ENCODE measurements around the gene PLXNA1.

The PLXNA1 gene

DNA sequence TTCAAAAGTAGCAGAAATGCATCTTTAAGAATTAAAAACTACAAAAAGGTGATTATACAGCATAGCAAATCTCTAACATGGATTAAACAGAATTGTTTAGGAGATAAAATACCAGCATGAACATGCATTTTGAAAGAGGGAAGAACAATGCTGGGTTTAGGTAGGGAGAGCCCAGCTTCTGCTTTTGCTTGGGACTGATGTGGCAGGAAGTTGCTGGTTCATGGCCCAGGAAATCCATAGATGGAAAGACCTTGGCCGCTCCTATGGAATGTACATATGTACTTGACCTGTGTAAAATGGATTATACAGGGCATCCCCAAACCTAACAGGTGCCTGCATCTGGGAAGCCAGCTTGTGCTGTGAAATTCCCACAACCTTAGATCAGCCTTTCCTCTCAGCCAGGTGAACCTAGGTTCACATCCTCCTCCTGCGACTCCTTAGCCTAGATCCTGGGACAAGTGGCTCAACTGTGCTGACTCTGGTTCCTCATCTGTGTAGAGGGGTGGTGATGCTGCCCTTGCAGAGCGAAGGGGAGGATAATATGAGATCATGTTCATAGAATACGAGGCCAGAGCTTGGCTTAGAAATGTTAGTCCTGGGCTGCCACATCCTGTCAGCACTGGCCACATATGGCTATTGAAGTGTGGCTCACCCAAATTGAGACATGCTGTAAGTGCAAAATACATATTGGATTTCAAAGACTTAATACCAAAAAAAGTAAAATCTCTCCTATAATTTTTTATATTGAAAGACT, 47.0 kb upstream of the PLXNA1 start:
- H3K36me3 ChIP-seq (ENCODE audit: insufficient read depth, low read length), result no peaks in the 10 kb centered on the region
- H3K9me2 ChIP-seq (replicated peaks; ENCODE audit: low read depth, low read length), result no peaks in the 10 kb centered on the region
- no peaks in the 10 kb centered on the region for H3K27me3 ChIP-seq (ENCODE audit: insufficient read depth, low read length, poor library complexity, severe bottlenecking)
- H3K4me2 ChIP-seq (ENCODE audit: low read depth, low read length, poor library complexity, severe bottlenecking), result no peak overlapping the region
- no peaks in the 10 kb centered on the region for H4K20me1 ChIP-seq (ENCODE audit: insufficient read depth, low read length, poor library complexity, severe bottlenecking)
- H3K79me2 ChIP-seq (ENCODE audit: insufficient read depth, low read length), result no peaks in the 10 kb centered on the region
- no peaks in the 10 kb centered on the region for H3K4me1 ChIP-seq (ENCODE audit: insufficient read depth, low read length, poor library complexity, severe bottlenecking)
- no peak overlapping the region for H3K4me3 ChIP-seq (ENCODE audit: low read length, poor library complexity, severe bottlenecking)
- no peak overlapping the region for H3K9ac ChIP-seq (ENCODE audit: low read depth, low read length, poor library complexity, severe bottlenecking)
- H3F3A ChIP-seq (ENCODE audit: low read depth), result no peaks in the 10 kb centered on the region
- no peak overlapping the region for H2AFZ ChIP-seq (ENCODE audit: low read length)
- TF ChIP-seq, protein P1, sequence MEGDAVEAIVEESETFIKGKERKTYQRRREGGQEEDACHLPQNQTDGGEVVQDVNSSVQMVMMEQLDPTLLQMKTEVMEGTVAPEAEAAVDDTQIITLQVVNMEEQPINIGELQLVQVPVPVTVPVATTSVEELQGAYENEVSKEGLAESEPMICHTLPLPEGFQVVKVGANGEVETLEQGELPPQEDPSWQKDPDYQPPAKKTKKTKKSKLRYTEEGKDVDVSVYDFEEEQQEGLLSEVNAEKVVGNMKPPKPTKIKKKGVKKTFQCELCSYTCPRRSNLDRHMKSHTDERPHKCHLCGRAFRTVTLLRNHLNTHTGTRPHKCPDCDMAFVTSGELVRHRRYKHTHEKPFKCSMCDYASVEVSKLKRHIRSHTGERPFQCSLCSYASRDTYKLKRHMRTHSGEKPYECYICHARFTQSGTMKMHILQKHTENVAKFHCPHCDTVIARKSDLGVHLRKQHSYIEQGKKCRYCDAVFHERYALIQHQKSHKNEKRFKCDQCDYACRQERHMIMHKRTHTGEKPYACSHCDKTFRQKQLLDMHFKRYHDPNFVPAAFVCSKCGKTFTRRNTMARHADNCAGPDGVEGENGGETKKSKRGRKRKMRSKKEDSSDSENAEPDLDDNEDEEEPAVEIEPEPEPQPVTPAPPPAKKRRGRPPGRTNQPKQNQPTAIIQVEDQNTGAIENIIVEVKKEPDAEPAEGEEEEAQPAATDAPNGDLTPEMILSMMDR (conservative IDR thresholded peaks at IDR 0.05; ENCODE audit: low read length), result no peak
- TF ChIP-seq EZH2phosphoT487 (IDR thresholded peaks at IDR 0.05; ENCODE audit: borderline replicate concordance), result no peak
- H3K9me3 ChIP-seq (ENCODE audit: insufficient read depth, low read depth, low read length), result no peaks in the 10 kb centered on the region

DNA sequence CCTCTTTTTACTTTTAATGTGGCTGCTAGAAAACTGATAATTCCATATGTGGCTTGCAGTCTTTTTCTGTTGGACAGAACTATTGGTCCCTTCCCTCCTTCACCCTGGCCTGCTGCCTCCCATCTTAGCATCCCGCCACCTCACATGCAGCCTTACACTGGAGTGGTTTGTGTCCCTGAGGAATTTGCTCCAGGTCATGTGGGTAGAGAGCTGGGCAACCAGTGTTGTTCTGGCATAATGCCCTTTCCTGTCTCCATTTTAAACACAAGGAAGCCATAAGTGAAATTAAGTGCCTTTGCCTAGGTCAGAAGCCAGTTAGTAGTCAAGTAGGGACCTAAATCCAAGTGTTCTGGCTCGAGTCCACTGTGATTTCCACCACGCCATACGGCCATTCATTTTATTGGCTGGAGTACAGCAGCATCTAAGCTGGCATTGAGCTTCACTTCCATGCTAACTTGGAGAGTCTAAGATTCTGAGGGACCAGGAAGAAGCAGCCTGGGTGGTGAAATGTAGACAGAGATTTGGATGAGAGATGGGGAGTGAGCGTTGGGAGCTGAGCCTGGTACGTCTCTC, 46.0 kb upstream of the PLXNA1 start:
- Histone ChIP-seq H3K27me3 (ENCODE audit: insufficient read depth, low read length, poor library complexity, severe bottlenecking) (no peaks in the 10 kb centered on the region), H3F3A (ENCODE audit: low read depth) (no peaks in the 10 kb centered on the region), H3K9me3 (ENCODE audit: insufficient read depth, low read depth, low read length) (no peaks in the 10 kb centered on the region), H3K9me2 (replicated peaks; ENCODE audit: low read depth, low read length) (no peaks in the 10 kb centered on the region), H3K36me3 (ENCODE audit: insufficient read depth, low read length) (no peaks in the 10 kb centered on the region), H2AFZ (ENCODE audit: low read length) (no peak overlapping the region), H3K4me3 (ENCODE audit: low read length, poor library complexity, severe bottlenecking) (no peak overlapping the region), H3K4me2 (ENCODE audit: low read depth, low read length, poor library complexity, severe bottlenecking) (no peak overlapping the region), H3K79me2 (ENCODE audit: insufficient read depth, low read length) (no peaks in the 10 kb centered on the region), H3K9ac (ENCODE audit: low read depth, low read length, poor library complexity, severe bottlenecking) (no peak overlapping the region), H3K4me1 (ENCODE audit: insufficient read depth, low read length, poor library complexity, severe bottlenecking) (no peaks in the 10 kb centered on the region), H4K20me1 (ENCODE audit: insufficient read depth, low read length, poor library complexity, severe bottlenecking) (no peaks in the 10 kb centered on the region)
- TF ChIP-seq EZH2phosphoT487 (IDR thresholded peaks at IDR 0.05; ENCODE audit: borderline replicate concordance), result no peak
- TF ChIP-seq, protein P1 (conservative IDR thresholded peaks at IDR 0.05; ENCODE audit: low read length), result no peak

DNA sequence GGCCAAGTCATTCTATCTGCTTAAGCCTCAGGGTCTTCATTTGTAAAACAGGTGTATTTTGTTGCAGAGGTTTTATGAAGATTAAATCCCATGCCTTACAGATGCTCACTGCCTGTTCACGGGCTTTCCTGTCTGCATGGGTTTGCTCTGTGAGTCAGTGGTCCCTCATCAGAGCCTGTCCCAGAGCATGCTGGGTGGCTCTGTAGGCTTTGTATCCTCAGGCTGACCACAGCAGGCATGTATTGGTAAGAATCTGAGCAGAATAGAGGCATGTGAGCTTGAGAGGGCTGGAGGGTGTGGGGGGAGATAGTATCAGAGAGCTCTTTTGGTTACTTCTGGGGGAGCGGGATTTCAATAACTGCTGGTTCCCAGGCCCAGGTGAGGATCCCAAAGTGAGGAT, 45.4 kb upstream of the PLXNA1 start:
- TF ChIP-seq, protein P1 (conservative IDR thresholded peaks at IDR 0.05; ENCODE audit: low read length), result no peak
- no peak for TF ChIP-seq EZH2phosphoT487 (IDR thresholded peaks at IDR 0.05; ENCODE audit: borderline replicate concordance)
- no peaks in the 10 kb centered on the region for H3K27me3 ChIP-seq (ENCODE audit: insufficient read depth, low read length, poor library complexity, severe bottlenecking)
- H3K4me1 ChIP-seq (ENCODE audit: insufficient read depth, low read length, poor library complexity, severe bottlenecking), result no peaks in the 10 kb centered on the region
- H3K9ac ChIP-seq (ENCODE audit: low read depth, low read length, poor library complexity, severe bottlenecking), result no peak overlapping the region
- H3K4me2 ChIP-seq (ENCODE audit: low read depth, low read length, poor library complexity, severe bottlenecking), result no peak overlapping the region
- H3F3A ChIP-seq (ENCODE audit: low read depth), result no peaks in the 10 kb centered on the region
- no peaks in the 10 kb centered on the region; the same call in 1 of the 2 replicates for H3K36me3 ChIP-seq (ENCODE audit: insufficient read depth, low read length)
- H3K4me3 ChIP-seq (ENCODE audit: low read length, poor library complexity, severe bottlenecking), result no peak overlapping the region
- H3K79me2 ChIP-seq (ENCODE audit: insufficient read depth, low read length), result no peaks in the 10 kb centered on the region
- H4K20me1 ChIP-seq (ENCODE audit: insufficient read depth, low read length, poor library complexity, severe bottlenecking), result no peaks in the 10 kb centered on the region
- no peaks in the 10 kb centered on the region for H3K9me3 ChIP-seq (ENCODE audit: insufficient read depth, low read depth, low read length)
- H2AFZ ChIP-seq (ENCODE audit: low read length), result no peak overlapping the region
- H3K9me2 ChIP-seq (replicated peaks; ENCODE audit: low read depth, low read length), result no peaks in the 10 kb centered on the region

Data from Loucy (cell line).